GM10266 (cell line): ENCODE data around the gene LACTB.

ENCODE experiments used
- DNase-seq: peaks from one replicate; pipeline ENCODE4 v3.0.0; 2012; ENCODE audit errors: extremely low spot score
- CTCF ChIP-seq: IDR thresholded peaks from 2 replicates; pipeline ENCODE4 v1.5.1; 2012; ENCODE audit warnings: mild to moderate bottlenecking, low read depth; ENCODE audit not compliant: control insufficient read depth, insufficient read depth; ENCODE audit errors: missing control alignments

The LACTB gene

GRCh38 chr15:63084806-63085205, 36.9 kb upstream of the LACTB start:
- no peak for TF ChIP-seq CTCF
- no peak for DNase-seq

GRCh38 chr15:63085289-63085688, 36.4 kb upstream of the LACTB start:
- no peak for TF ChIP-seq CTCF
- DNase-seq = no peak

- no peak for TF ChIP-seq CTCF
- no peak for DNase-seq
Measured at GRCh38 chr15:63086271-63086670, 35.4 kb upstream of the LACTB start.

- TF ChIP-seq CTCF = no peak
- DNase-seq = no peak
Measured at GRCh38 chr15:63086947-63087346, 34.7 kb upstream of the LACTB start.

- no peak for DNase-seq
- no peak for TF ChIP-seq CTCF
Measured at GRCh38 chr15:63088533-63089245, 33.0 kb upstream of the LACTB start.

GRCh38 chr15:63089260-63090043, 32.2 kb upstream of the LACTB start:
- TF ChIP-seq CTCF = no peak
- no peak for DNase-seq

GRCh38 chr15:63090472-63090871, 31.2 kb upstream of the LACTB start:
- TF ChIP-seq CTCF = no peak
- no peak for DNase-seq
